GM03348 (cell line): ENCODE results near the gene ERFL.

ENCODE experiments used
- DNase-seq: peaks from one replicate; pipeline ENCODE4 v3.0.0; 2012; ENCODE audit warnings: low spot score

Gene ERFL

DNA sequence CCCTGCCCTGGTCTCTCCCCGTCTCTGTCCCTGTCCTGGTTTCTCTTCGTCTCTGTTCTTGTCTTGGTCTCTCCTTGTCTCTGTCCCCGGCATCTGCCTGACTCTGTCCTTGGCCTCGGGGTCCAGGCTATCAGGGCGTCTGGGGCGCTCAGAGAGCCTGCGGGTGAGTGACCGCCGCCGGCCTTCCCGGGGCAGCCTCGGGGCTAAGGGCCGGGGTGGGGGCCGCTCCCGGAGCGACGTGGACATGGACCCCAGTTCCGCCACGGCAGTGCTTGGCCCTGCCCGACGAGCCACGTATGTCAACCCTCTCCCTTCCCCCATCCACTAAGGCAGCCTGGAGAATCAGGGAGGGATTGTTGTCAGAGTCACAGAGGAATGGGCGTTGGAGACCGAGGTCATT is 30.4 kb downstream of the ERFL start:
- no peak for DNase-seq

DNA sequence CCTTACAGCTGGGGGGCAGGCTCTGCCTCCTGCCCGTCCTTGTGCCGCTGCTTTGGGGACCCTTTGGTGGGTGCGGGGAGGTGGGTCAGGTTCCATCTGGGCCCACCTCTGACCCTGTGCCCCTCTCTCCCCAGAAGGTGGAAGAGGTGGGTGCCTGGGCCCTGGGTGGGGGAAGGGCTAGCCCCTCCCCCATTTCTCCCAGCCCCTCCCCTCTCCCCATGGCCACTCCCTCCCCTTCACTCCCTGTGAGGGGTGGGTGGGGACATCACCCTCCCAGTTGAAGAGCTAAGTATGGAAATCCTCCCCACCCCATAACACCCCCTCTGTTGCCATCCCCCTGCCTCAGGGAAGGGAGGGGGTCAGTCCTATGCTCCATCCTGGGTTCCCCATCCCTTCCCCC is 31.1 kb downstream of the ERFL start:
- no peak for DNase-seq

DNA sequence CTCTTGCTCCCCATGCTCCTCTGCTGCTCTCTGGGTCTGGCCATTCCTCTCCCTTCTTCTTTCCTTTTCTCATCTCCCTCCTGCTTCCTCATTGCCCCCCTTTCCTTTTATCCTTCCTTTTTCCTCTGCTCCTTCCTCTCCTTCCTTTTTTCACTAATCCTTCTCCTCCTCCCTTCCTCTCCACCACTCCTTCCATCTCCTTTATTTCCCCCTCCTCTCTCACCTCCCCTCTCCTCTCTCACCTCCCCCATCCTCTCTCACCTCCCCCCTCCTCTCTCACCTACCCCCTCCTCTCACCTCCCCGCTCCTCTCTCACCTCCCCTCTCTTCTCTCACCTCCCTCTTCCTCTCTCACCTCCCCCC is 31.7 kb downstream of the ERFL start:
- DNase-seq = no peak

DNA sequence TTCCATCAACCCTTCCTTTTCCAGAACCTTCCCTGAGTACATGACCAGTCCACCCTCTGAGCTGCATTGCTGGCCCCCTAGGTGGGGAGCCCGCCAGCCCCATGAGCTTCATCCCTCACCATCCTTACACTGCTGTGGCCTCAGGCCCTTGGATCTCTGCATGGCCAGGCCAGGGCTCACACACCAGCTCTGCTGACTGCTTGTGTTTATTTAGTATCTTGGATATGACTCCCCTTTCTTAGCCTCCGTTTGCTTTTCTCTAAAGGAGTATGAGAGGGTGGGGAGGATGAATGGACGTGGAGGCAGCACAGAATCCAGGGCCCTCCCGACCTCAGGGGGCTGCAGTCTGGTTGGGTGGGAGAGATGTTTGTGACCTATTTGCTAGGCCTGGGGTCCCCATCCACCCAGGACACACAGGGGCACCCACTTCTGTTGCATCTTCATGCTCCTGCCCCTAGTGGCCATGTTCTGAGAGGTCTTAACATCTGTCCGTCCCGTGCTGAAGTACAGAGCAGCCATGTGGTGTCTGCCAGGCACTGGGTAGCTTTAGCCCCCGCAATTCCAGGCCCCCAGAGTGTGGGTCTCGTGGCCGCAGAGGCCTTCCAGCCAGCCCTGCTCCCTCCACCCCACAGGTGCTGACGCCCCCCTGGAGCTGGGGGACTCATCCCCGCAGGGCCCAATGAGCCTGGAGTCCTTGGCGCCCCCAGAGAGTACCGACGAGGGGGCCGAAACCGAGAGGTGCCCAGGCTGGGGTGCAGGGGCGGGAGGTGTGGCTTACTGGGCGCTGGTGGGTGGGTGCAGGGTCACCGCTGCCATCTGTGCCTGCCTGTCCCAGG is 32.3 kb downstream of the ERFL start:
- DNase-seq = no peak

DNA sequence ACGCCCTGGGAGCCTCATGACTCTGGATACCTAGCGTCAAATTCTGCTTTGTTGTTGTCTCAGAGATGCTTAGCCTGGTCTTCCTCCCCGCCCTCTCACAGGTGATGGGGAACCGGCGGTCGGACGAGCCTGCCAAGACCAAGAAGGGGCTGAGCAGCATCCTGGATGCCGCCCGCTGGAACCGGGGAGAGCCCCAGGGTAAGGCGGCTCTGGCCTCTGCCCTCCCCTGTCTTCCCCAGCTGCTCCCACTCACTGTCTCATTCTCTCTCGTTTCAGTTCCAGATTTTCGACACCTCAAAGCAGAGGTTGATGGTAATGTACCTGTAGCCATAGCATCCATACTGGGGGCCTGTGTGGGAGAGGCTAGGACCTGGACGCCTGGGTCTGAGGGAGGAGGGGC is 33.9 kb downstream of the ERFL start:
- no peak for DNase-seq

DNA sequence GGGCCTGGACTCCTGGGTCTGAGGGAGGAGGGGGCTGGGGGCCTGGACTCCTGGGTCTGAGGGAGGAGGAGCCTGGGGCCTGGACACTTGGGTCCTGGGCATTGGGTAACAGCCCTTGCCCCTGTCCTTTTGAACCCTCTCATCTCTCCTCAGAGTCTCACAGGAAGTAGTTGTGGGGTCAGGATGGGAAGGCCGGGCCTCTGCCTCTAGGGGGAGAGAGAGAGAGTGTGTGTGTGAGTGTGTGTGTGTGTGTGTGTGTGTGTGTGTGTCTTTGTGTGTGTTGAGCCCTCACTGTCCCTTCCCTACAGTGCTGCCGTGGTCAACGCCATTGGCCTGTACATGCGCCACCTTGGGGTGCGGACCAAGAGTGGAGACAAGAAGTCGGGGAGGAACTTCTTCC is 34.4 kb downstream of the ERFL start:
- no peak for DNase-seq

DNA sequence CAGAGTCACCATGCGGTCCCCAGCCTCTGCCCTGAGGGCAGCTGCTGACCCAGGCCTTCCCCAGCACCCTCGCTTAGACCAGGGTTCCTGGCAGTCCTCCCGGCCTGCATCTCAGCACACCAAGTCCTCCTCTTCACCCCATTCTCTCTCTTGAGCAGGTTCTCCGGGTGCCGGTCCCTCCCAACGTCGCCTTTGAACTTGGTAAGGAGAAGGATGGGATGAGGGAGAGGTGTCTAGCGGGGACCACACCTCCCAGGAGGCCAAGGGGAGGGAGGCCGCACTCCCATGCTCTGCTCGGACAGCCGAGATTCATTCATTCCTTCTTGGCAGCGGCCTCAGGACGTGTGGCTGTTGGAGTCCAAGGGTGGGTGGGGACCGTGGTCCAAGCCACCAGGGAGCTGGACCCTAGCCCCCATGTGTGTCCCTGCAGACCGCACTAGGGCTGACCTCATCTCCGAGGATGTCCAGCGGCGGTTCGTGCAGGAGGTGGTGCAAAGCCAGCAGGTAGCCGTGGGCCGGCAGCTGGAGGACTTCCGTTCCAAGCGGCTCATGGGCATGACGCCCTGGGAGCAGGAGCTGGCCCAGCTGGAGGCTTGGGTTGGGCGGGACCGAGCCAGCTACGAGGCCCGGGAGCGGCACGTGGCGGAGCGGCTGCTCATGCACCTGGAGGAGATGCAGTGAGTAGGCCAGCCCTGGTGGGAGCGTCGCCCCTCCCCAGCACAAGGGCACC is 35.9 kb downstream of the ERFL start:
- no peak for DNase-seq

DNA sequence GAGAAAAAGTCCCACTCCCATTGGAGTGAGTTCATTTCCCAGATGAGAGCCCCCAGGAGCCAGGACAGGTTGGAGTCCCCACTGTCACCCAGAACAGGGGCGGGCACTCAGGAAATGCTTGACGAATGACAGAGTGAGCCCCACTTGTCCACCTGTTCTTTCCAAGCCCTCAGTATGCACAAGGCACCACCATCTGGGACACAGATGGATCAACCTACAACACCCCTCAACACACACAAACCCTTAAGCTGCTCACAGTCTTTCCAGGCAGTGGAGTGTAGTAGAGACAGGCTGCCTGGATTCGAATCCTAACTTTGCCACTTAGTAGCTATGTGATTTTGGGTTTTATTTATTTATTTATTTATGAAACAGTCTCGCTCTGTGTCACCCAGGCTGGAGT is 37.3 kb downstream of the ERFL start:
- no peak for DNase-seq

DNA sequence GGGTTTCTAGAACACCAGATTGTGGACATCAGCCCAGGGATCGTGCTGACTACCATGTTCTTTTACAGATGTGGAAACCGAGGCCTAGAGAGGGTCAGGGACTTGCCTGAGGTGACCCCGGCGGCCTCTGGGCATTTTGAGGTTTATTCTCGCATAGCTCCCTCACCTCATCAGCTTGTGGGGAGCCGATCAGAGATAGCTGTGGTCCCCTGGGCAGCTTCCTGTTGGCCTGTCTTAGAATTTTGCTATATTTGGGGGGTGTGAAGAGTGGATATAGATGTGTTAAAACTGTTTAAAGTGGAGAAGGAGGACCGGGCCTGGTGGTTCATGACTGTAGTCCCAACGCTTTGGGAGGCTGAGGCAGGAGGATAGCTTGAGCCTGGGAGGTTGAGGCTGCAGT is 38.4 kb downstream of the ERFL start:
- DNase-seq = no peak

DNA sequence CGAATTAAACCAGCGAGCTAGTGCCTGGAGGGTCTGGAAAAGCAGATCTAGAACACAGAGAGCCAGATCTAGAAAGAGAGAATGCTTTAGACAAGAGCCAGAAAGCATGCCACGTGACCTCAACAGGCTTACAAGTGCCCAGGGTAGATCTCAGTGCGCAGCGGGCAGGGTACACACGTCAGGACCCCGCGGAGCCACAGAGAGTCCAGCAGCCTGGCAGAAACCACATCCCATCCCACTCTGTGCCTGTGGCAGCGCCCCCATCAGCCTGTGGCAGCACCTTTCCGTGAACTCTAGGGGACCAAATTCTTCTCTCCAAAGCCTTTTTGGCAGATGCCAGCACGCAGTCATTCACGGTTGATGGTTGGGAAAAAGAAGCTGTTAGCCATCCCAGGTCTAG is 39.3 kb downstream of the ERFL start:
- DNase-seq = no peak

DNA sequence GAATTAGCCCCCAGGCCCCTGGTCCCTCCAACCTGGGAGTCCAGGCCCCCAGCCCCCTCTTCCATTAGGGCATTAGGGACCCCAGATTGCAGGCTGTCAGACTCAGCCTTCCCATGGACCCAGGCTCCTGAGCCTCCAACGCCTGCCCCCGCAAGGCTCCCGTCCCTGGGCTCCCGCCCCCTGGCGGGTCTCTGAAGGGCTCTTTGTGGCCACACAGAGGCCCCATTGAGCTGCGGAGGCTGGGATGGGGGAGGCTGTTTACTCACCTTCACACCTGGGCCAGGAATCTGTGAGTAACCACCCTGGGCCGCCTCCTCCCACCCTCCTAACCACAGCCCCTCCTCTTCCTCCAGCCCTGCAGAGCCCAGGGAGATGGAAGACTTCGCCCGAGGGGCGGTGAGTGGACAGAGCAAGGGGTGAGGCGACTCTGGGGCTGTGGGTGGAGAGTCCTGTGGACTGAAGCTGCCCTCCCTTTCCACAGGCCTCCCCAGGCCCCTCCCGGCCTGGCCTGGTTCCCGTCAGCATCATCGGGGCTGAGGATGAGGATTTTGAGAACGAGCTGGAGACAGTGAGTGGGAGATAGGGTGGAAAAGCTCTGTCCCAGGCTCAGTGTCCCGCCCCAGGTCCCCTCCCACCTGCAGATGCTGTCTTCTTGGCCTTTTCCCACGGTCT is 40.4 kb downstream of the ERFL start:
- DNase-seq = no peak

DNA sequence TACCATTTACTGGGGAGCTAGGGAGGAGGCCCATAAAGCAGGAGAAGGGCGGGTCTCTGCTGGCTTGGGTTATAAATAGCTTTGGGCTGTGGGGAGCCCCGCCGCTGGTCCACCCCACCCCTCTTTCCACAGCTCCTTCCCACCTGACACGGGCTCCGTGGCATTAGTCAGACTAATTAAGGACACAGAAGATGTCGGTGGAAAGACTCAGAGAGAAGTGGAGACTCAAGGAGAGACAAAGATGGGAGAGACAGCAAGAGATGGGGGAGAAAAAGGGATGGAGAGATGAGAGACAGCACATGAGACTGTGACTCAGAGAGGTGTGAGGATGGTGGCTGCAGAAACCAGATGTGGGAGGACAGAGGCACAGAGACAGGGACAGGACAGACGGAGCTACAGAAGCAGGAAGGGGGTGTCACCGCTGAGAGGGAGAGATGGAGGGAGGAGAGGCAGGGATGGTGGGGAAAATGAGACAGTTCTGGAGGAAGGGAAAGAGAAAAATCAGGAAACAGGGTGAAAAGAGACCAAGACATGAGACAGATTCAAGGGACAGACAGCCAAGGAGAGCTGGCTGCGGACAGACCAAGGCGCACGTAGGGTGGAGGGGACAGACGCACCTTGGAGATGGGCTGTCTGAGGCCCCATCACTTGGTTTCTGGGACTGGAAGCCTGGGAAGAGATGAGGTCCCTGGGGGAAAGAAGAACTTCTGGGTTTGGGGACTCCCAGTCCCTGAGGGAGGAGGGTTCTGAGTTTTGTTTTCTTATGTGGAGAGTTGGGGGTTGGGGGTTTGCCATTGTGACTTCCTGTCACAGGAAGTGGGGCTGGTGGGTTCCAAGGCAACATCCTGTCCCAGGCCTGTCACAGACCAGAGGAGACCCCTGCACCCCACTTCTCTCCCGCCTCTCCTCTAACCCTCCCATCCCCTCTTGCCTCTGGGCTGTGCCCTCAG is 41.2 kb downstream of the ERFL start:
- DNase-seq = no peak

DNA sequence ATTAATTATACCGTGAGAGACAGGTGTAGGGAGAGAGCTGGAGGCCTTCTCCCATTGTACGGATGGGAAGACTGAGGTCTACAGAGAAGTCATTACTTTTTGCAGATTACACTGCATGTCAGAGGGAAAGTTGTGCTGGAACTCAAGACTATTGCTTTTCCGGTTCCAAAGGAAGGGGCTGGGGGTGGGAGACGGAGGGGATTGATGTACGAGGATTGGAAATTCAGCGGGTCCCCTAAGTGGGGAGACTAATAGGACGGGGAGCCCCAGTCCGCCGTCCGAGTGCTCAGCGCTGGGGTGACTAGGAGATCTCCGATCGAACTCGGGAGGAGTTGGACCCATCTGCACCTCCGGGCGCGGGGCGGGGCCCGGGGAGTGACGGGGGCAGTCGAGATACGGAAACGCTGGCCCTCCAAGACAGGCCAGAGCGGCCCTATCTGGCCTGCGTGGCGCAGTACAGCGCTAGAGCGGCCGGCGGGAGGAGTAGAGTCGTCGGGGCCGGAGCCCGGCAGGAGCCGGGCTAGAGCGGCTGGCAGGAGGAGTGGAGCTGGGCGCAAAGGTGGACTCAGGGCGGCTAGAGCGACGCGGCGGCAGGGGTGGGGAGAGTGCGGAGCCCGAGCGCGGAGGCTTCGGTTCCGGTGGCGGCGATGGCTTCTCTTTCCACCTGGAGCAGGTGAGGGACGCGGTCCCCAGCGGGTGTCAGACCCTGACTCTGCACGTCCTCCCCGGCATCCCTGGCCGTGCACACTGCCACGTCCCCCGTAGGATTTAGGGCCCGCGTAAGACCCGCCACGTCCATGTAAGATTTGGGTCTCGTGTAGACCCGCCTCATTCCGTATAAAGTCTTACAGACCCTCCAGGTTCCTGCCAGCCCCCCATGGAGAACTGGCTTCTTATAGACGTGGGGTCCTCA is 44.2 kb downstream of the ERFL start:
- peak; percentile 99 for DNase-seq

DNA sequence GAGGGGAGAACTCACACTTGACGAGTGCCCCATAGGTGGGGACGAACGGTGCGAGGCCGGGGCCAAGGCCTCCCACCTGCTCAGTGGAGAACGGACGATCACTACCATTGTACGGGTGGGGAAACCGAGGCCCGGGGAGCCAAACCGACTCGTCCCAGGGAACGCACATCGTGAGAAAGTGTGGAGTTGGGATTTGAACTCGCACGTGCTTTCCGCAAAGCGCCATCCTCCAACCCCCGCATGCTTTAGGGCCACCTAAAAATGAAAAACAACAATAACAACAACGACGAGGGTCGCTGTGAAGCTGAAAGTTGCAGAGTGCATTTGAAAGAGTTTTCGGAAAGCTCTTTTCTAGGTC is 44.8 kb downstream of the ERFL start:
- no peak for DNase-seq

DNA sequence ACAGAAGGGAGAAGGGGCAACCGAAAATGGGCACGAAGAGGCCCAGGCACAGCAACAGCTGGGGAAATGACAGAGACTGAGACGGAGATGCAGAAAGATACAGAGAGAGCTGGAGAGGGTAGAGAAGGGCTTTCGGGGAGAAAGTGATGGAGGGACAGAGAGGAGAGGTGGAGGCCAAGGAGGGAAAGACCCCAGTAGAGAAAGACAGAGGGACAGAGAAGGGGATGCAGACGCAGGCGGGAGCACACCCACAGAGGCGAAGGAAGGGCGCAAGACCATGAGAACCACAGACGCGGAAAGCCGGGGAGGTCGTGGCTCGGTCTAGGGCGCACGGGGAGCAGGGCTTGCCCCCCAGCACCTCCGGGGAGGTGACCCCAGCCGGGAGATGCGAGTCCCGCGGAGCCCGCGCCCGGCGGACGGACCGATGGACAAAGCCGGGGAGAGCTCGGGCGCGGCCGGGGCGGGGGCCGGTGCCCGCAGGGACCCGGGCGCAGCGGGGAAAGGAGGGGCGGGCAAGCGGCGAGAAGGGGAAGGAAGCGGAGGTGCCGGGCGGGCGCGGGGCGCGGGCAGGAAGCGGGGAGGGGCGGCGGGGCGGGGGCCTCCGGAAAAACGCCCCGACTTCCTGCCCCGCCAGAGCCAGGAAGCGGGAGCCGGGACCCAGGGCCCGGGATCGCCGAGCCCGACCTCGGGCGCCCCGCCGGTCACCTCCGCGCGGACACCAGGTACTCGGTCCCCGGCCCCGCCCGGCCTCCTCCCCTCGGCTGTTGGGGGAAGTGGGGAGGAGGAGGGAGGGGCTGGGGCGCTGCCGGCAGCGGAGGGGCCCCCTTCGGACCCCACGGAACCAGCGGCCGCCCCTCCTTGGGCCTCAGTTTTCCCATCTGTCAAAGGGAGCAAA is 45.4 kb downstream of the ERFL start, which contains the start of gene ARHGEF1:
TSS of gene ARHGEF1 (plus strand) at position 617 of the 895 bp plus-strand sequence. CDS start 4,899 bp downstream, outside the sequence.
- peak; percentile 79 for DNase-seq

DNA sequence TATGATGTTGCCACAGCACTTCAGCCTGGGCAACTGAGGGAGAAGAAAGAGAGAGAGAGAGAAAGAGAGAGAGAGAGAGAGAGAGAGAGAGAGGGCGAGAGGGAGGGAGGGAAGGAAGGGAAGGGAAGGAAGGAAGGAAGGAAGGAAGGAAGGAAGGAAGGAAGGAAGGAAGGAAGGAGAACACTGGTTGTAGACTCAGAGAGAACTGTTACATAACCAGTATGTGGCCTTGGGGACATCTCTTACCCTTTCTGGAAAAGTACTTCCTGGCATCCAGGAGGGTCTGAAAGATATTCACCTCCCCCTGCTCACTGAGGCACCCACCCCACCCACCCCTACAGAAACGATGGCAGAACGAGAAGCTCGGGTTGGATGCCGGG is 47.9 kb downstream of the ERFL start:
- DNase-seq = no peak

DNA sequence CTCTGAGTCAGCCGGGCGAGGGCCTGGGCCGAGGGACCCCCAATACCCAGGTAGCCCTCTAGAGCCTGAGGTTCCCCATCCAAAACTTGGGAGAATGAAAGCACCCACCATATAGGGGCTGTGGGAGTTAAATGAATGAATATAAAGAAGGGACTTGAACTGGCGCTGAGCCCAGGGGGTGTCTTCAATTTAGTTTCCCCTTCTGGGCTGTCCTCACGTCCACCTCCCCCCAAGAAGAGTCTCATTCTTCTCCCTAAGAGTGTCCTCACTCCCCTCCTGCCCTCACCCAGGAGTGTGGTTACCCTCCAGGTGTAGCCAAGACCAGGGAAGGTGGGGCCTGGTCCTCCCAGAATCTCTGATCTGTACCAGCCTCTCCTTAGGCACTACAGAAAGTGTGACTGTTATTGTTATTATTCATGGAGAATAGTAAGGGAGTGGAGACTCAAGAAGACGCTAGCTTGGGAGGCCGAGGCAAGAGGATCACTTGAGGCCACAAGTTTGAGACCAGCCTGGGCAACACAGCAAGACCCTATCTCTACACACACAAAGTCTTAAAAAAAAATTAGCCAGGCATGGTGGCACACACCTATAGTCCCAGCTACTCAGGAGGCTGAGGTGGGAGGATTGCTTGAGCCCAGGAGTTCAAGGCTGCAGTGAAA is 48.5 kb downstream of the ERFL start:
- DNase-seq = no peak

DNA sequence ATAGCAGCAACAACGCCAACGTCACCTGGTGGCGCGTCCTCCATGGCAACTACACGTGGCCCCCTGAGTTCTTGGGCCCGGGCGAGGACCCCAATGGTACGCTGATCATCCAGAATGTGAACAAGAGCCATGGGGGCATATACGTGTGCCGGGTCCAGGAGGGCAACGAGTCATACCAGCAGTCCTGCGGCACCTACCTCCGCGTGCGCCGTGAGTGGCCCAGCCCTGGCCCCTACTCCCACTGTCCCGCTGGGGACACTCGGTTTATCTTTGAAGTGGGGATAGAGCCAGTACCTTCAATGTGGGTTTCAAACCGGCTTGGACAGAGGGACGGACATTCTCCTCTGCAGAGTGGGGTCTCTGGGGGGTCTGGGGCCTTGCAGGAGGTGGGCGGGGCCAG is 49.2 kb downstream of the ERFL start:
- no peak for DNase-seq
